ENCODE measurements around the gene ATN1. TPM values are rescaled to one million over a fixed set of nuclear protein-coding genes. Genes with fewer than 3 reads are reported as not detected.

ATN1 gene
- total and polyA plus RNA-seq, 2 of the 8 experiments (the other 6 are each of a cell fraction or from before 2014, with no cell fraction given): 20.6 to 73.4 TPM

DNA sequence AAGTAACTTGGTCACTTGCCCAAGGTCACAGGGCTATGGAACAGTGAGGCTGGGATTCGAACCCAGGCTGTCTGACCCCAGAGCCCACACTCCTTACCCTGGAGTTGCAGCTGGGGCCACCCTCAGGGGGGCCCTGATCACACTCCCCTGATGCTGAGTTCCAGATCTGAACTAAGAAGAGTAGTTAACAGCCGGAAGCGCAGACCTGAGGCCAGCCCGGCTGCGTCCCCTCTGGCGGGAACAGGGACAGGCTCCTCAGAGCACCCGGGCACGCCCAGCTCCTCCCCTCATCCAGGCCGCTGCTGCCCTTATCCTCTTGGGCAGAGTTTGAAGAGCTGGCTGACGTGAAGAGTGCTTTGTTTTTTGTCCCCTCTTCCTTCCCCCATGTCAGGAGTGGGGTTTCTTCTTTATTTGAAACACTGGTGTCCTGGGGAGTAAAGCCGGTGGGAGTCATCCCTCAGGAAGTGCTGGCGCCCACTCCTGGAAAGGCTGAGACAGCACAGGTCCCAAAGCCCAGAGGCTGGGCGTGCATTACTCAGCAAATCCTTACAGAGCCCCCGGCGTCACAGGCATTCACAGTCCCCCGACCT is 34.0 kb downstream of the ATN1 start (continued):
- TF ChIP-seq, protein P1, sequence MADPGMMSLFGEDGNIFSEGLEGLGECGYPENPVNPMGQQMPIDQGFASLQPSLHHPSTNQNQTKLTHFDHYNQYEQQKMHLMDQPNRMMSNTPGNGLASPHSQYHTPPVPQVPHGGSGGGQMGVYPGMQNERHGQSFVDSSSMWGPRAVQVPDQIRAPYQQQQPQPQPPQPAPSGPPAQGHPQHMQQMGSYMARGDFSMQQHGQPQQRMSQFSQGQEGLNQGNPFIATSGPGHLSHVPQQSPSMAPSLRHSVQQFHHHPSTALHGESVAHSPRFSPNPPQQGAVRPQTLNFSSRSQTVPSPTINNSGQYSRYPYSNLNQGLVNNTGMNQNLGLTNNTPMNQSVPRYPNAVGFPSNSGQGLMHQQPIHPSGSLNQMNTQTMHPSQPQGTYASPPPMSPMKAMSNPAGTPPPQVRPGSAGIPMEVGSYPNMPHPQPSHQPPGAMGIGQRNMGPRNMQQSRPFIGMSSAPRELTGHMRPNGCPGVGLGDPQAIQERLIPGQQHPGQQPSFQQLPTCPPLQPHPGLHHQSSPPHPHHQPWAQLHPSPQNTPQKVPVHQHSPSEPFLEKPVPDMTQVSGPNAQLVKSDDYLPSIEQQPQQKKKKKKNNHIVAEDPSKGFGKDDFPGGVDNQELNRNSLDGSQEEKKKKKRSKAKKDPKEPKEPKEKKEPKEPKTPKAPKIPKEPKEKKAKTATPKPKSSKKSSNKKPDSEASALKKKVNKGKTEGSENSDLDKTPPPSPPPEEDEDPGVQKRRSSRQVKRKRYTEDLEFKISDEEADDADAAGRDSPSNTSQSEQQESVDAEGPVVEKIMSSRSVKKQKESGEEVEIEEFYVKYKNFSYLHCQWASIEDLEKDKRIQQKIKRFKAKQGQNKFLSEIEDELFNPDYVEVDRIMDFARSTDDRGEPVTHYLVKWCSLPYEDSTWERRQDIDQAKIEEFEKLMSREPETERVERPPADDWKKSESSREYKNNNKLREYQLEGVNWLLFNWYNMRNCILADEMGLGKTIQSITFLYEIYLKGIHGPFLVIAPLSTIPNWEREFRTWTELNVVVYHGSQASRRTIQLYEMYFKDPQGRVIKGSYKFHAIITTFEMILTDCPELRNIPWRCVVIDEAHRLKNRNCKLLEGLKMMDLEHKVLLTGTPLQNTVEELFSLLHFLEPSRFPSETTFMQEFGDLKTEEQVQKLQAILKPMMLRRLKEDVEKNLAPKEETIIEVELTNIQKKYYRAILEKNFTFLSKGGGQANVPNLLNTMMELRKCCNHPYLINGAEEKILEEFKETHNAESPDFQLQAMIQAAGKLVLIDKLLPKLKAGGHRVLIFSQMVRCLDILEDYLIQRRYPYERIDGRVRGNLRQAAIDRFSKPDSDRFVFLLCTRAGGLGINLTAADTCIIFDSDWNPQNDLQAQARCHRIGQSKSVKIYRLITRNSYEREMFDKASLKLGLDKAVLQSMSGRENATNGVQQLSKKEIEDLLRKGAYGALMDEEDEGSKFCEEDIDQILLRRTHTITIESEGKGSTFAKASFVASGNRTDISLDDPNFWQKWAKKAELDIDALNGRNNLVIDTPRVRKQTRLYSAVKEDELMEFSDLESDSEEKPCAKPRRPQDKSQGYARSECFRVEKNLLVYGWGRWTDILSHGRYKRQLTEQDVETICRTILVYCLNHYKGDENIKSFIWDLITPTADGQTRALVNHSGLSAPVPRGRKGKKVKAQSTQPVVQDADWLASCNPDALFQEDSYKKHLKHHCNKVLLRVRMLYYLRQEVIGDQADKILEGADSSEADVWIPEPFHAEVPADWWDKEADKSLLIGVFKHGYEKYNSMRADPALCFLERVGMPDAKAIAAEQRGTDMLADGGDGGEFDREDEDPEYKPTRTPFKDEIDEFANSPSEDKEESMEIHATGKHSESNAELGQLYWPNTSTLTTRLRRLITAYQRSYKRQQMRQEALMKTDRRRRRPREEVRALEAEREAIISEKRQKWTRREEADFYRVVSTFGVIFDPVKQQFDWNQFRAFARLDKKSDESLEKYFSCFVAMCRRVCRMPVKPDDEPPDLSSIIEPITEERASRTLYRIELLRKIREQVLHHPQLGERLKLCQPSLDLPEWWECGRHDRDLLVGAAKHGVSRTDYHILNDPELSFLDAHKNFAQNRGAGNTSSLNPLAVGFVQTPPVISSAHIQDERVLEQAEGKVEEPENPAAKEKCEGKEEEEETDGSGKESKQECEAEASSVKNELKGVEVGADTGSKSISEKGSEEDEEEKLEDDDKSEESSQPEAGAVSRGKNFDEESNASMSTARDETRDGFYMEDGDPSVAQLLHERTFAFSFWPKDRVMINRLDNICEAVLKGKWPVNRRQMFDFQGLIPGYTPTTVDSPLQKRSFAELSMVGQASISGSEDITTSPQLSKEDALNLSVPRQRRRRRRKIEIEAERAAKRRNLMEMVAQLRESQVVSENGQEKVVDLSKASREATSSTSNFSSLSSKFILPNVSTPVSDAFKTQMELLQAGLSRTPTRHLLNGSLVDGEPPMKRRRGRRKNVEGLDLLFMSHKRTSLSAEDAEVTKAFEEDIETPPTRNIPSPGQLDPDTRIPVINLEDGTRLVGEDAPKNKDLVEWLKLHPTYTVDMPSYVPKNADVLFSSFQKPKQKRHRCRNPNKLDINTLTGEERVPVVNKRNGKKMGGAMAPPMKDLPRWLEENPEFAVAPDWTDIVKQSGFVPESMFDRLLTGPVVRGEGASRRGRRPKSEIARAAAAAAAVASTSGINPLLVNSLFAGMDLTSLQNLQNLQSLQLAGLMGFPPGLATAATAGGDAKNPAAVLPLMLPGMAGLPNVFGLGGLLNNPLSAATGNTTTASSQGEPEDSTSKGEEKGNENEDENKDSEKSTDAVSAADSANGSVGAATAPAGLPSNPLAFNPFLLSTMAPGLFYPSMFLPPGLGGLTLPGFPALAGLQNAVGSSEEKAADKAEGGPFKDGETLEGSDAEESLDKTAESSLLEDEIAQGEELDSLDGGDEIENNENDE (IDR thresholded peaks at IDR 0.05; ENCODE audit: insufficient replicate concordance, low read length): no peak
- TF ChIP-seq ZNF274 (IDR thresholded peaks at IDR 0.05; ENCODE audit: borderline replicate concordance, extremely low read depth, low read length) (no peak), SAP30 (IDR thresholded peaks at IDR 0.05; ENCODE audit: insufficient read depth, insufficient replicate concordance, low read length) (no peak), NANOG (IDR thresholded peaks at IDR 0.05; ENCODE audit: insufficient read depth, low read depth, low read length, poor library complexity, severe bottlenecking) (no peak), GTF2F1 (IDR thresholded peaks at IDR 0.05; ENCODE audit: borderline replicate concordance, low read depth, low read length) (0 out of 2 replicates have a peak, but pooled peaks have one; percentile 14), JUN (IDR thresholded peaks at IDR 0.05; ENCODE audit: low read depth, low read length) (no peak)
- TF ChIP-seq, protein P2, sequence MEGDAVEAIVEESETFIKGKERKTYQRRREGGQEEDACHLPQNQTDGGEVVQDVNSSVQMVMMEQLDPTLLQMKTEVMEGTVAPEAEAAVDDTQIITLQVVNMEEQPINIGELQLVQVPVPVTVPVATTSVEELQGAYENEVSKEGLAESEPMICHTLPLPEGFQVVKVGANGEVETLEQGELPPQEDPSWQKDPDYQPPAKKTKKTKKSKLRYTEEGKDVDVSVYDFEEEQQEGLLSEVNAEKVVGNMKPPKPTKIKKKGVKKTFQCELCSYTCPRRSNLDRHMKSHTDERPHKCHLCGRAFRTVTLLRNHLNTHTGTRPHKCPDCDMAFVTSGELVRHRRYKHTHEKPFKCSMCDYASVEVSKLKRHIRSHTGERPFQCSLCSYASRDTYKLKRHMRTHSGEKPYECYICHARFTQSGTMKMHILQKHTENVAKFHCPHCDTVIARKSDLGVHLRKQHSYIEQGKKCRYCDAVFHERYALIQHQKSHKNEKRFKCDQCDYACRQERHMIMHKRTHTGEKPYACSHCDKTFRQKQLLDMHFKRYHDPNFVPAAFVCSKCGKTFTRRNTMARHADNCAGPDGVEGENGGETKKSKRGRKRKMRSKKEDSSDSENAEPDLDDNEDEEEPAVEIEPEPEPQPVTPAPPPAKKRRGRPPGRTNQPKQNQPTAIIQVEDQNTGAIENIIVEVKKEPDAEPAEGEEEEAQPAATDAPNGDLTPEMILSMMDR (IDR thresholded peaks at IDR 0.05; ENCODE audit: control extremely low read depth in 1 of 3, insufficient read depth in 1 of 3, low read depth in 1 of 3, low read length in 3 of 3): peak in 2 of 3 experiments; percentile 43 to 47; a peak in 3 of 4 replicates

Measured in H1 (cell line).